Umbilical cord (tissue), 2 donors: ENCODE data around the gene SMCO3. TPM values are rescaled to one million over a fixed set of nuclear protein-coding genes. Genes with fewer than 3 reads are reported as not detected.
A peak's percentile ranks its signal among the peaks of the same experiment; 100 is the strongest.

Experiments used
- DNase-seq: peaks from one replicate; pipeline ENCODE4 v3.0.0-alpha.2; 2015; ENCODE audit warnings: low spot score
- total RNA-seq: library from RNA; depleted of rRNA; stranded (reverse); fragments of >200 nt; gene quantifications from one replicate; pipeline ENCODE4 v1.2.3, GENCODE V29; 2014; ENCODE audit warnings: low replicate concordance; ENCODE audit not compliant: insufficient read depth

Gene SMCO3
- total RNA-seq, 1 donor from 2014 or later: 18.5 TPM

DNA sequence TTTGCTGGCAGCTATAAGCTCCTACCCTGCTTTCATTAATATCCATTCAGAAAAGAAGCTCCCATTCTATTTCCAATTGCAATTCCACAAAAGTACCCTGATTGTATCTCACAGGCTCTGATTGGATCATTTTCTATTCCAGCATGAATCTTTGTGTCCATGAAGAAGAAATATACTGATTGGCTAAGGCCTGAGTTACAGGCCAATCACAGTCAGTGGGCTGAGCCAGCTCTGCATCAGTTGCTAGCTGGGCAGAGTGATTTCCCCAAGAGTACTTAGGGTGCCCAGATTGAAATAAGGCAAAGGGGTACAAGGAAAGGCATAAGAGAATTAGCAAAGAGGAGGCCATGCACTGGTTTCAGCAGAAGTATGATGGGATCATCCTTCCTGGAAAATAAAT, 14.9 kb upstream of the SMCO3 start:
- no peak for DNase-seq

DNA sequence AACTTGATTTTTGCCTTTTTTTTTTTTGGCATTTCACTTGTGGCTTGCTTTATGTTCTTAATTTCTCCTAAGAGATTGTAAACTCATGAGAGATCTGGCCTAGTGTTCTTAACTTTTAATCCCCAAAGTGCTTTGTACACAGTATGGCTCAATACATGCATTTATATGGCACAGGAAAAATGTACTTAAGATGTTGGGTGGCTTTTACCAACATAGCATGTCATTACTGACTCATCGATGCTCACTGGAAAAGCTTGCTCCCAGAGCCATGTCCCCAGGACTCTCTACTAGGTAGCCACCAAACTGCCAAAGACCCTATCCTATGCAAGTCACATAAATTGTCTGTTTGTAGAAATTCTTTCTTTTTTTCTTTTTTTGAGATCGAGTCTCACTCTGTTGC, 13.1 kb upstream of the SMCO3 start:
- DNase-seq: no peak

DNA sequence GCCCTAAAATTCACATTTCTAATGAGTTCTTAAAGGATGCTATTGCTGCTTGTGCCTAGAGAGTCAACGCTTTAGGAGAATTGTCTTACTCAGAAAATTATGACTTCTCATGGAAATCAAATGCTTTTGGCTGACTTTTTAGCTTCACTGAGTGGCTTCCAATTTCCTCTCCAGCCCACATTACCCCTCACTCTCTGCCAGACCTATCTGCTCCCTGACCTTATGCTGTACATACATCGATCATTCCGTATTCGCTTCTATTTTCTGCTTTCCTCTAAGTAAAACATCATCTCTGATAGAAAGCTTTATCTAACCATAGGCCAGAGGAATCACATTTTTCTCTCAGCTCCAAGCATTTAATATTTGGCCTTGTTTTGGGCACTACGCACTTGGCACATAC, 12.5 kb upstream of the SMCO3 start:
- no peak for DNase-seq

DNA sequence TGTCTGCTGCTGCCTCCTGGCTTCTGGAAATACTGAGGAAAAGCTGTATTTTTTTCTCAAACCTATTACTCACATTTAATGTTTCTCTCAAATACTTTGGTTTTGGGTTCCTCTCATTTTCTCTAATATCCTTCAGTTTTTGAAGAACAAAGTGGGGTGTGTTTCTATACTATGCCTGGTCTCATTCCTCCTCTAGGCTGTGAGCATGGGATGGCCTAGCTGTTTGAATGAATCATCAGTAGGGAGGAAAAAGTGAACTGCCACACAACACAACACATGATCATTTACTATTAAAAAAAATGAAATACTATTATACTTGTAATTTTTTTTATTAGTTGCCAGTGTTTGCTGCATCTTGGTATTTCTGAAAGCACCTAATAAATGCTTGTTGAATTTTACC, 11.3 kb upstream of the SMCO3 start:
- DNase-seq: no peak

DNA sequence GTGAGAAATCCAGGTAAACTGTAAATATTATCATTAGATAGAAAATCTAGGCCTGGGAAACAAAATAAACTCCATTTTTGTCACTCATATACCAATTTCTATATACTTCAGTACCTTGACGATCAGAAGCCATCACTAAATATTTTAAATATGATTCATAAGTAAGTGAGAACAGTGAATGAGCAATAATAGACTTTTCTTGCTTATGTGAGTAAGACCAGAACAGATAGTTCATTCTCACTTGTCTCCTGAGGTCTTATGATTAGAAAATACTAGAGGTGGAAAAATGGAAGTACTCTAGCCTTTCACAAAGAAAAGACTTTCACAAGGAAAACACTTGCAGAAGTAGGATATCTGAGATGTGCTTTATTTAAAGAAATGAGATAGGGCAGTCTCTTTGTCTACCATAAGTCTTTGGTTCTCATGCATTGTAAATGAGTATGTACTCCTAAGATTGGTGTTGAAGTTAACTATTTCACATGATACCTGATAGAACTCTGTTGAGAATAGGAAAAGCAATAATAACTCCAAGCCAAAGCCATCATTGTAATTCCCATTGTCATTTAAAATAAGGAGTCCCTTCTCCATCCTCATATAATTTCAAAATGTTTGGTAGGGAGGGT, 10.1 kb upstream of the SMCO3 start:
- DNase-seq: no peak

DNA sequence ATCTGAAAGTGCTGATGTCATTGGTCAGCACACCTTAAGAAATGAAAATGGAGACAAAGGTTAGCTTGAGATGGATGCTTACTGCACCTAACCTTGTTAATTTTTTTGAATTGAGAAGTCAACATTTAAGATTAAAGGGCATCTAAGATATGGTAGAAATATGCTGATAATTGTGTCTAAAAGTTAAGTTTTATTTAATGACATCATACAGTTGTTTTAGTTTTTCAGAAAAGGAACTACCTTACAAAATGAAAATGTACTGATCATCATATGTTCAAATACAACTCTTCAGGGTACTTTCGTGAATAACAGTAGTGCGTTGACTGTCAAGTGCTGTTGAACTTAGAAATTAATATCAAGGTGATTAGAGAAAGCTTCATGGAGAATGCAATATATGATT, 2.5 kb downstream of the SMCO3 start:
- no peak for DNase-seq

DNA sequence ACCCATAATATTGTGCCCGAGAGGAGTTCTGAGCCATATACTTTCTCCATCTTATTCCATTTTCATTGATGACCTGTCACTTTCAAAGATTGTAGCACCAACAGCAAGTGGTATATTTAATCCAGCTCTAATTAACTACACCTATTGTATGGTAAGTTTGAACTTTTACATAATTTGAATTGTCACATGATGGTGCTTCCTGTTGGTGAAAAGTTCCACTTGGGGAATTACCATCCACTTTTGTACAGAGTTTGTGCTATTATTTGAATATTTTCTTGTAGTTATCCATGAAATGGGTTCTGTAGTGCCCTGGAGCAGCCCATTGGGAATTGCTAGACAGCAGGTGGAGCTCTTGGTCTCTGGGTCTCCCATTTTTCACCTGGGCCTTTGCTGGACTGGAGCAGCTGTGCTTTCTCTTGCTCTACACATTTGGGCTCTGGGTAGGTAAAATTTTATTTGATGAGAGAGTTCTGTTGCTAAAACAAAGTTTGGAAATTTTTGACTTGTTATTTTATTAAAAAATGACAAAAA, 3.0 kb downstream of the SMCO3 start:
- no peak for DNase-seq

DNA sequence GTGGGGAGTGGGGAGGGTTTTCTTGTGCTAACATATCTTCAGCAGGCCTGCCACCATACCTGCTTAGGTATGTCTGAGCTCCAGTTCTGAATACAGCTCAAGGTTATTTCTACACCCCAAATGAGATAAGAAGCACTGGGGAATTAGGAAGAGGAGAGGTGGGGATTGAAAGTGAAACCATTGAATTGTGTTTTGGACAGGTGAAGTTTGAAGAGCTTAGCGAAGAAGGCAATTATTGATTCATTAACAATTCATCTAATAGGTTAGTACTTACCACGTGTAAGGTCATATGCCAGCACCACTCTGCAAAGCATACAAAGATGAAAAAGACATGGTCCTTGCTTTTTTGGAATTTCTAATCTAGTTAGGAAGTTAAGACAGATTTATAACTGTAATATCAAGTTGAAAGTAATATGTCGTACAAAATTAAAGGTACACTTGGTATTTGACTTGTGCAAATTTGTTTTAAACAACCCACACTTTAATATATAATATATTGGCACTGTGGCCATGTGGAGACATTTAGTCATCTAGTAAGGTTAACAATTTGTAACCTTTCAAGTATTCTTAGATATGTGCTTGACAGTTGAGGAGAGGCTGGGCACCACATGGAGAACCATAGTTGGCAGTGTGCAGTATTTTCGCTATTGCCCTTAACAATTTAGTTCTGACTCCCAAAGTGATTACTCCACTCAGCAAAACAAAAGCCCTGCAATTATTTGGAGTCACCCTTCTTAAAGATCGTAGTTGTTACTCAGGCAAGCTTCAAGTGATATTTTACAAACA, 3.6 kb downstream of the SMCO3 start:
- DNase-seq: no peak

DNA sequence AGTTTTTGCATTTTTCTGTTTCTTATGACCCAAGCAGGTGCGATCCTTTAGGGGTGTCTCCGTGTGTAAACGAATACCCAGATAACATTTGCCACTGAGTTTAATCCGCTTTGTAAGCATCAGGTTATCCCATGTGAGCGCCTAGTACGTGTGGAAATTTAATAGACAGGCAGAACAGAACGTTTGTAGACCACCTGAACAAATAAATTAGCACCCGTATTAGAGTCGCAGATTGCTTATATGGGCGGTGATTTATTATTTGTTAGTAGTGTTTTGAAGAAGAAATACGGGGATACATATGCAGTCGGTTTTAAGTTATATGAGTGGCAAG, 10.2 kb downstream of the SMCO3 start:
- no peak for DNase-seq

DNA sequence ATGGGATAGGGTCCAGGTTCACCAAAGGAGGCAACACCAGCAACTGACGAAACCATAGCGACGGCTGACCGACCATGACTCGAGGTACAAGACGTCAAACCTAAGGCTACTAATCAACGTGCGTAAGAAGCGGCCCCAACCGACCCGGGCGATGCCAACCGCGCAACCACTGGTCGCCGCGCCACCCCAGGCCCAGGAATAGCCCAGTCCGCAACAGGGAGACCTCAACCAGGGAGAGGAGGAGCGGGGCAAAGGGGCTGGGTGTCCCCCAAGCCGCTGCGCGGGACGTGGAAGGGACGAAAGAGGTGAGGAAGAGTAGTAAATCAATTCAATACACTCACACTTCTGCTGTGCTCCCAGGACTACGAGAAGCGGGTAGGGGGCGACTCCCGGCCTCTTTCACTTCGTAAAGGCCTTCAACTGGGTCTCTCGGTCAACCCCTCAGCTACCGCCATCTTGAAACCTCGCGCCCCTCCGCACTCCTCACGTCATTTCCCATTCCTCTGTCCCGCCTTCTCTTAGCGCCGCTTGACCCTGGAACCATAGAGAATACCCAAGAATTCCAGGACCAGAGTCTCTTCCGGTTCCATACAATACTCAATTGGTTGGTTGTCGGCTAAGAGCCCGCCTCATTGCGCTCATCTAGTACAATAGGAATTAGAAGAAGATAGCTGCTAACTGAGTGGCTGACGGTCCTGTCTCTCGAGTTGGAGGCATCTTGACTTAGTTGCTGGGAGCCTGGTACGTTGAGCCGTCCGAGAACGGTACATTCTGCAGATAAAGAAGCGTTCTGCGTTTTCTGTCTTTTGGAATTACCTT, 10.8 kb downstream of the SMCO3 start, which contains the start of the genes C12orf60 and WBP11:
C12orf60 (plus strand) TSS at position 660 of the 819 bp plus-strand sequence. CDS start 19,266 bp downstream, outside the sequence.
WBP11 (minus strand) TSS at position 468 of the 819 bp plus-strand sequence. CDS start 2,095 bp downstream, outside the sequence.
- peak; percentile 100 for DNase-seq

DNA sequence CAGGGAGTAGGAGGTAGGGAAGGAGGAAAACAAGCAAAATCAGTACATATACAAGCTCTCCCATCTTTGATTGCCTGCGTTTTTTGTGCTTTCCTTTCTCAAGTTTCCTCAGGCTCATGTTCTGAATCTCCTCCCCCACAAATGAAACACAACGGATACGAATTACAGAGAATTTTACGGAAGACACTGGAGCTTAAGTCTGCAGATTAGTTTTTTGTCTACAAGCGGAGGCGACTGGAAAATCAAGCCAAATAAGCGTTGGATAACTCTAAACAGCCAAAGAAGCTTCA, 11.3 kb downstream of the SMCO3 start:
- peak; percentile 73 for DNase-seq

DNA sequence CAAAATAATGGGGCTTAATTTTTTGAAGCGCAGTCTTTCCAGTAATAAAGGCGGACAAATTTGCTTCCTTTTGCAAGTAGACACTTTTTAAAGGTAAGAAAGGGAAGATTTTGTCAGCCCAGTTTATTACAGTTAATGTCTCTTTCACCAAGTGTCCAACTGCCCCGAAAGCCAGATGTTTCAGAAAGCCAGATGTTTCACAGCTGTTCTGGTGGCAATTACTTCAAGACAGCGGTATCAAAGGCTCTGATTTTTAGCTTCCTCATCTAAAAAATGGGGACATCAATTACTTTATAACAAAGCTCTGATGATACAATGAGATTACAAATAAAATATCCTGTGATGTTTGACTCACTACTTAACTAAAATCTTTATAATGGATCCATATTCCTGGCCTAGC, 11.7 kb downstream of the SMCO3 start:
- DNase-seq: no peak

DNA sequence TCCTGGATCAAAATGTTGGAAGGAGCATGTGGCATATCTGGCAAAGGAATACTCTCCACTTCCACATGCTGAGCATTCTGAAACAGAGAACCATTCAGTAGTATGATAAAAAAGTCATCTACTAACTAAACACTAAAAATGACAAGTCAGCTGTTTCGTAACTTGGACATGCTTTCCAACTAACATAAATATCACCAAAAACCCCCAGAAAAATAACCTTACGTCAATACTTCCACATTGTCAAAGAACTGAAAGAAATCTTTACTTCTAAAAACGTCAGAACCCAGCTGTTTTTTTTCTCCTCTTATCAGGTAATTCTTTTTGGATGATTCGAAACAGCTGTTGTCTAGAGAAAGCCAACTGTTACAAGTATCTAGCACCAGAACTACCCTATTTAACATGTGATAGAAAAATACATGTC, 18.9 kb downstream of the SMCO3 start:
- DNase-seq: peak; percentile 37

DNA sequence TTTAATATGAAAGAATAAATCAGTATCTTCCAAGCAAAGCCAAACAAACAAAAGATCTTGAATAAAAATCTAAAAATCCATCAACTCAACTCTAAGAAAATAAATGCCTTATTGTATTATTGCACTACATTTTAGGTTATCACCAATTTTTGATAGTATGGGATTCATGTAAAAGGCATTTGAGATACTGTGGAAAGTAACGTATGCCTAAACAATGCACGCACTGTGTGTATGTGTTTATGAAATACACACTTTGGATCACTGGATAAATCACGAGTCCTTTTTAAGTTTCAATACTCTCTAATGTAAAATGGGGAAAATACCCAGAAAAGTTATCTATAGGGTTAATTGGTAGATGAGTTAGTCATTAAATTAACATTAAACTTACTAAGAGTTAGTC, 28.4 kb downstream of the SMCO3 start:
- DNase-seq: no peak

DNA sequence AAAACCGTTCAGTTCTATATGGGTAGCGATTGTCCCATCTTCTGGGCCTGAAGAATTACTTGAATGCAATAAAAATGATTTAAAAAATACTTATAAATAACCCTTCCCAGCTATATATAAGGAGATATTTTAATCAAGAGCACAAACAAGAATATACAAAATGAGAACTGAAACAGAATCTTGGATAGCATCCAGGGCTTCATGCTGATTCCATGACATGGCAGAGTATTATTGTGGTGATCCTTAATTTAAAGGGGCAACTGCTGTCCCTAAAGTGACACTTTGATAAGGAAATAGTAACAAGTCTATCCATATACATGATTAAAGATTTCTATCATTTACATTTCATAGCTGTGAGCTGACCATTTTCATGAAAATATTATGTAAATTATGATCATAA, 29.5 kb downstream of the SMCO3 start:
- no peak for DNase-seq

DNA sequence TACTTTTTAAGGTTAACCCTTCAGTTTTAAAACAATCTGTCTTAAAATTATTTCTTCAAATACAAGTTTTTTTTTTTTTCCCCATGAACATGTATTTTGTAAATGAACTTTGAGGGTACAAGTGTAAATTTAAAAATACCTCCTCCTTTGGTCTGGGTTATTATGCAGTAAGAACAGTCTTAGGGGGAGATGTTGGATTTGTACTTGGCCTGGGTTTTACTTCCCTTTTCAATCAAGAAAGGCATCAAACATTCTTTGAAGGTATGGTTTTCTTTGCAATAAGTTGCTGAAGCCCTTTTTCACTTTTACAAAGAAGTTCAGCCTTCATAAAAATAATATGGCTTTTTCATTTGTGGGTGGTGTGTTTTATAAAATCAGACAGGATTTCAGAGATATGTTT, 31.2 kb downstream of the SMCO3 start:
- DNase-seq: no peak

DNA sequence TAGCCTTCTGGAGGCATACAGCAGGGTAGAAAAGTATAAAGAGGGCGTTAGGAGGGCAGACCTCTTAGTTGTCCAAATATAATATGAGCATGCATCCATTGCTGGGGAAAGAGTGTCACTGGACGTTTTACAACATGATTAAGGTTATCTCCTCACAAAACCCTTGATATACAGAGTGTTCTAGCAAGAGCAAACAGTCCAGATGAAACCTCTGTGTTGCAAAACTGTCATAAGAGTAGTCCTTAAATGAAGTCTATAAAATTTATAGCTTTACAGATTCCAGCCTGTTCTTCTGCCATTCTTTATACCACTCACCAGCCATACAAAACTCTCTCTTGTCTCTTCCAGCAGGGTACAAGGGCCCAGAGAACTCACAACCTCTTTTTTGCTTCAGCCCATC, 32.4 kb downstream of the SMCO3 start:
- no peak for DNase-seq

DNA sequence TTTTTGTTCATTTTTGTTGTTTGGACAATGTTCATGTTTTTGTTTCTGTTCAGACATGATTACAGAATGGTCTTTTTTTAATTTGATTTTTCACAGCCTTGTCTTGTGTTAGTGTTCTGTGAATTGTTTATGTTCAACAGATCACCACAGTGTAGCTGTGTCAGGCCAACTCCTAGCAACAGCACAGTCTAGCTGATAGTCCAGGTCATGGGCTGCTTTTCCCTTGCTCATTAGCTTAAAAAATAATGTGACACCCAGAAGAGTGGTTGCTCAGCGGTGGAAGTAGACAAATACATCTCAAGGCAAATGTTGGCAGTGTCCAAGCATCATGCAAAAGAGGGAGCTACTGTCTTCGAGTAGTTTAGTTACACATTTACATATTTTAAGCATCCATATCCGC, 33.1 kb downstream of the SMCO3 start:
- DNase-seq: no peak

DNA sequence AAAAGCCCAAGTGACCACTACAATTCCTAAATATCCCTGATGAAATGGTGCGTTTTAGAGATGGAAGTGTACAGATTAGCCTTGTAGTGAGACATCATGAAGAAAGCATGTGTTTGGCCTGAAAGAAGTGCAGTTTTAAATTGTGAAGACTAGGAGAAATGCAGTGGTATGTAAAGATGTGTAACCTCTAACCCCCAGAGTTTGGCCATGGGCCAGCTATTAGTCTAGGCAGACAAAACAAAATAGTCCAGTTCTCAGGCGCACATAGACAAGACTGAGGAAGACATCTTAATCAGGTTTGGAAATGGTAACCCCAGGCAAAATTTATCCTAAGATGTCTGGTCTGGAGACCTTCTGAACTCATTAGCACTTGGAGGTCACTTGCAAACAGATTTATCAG, 34.1 kb downstream of the SMCO3 start:
- DNase-seq: no peak

DNA sequence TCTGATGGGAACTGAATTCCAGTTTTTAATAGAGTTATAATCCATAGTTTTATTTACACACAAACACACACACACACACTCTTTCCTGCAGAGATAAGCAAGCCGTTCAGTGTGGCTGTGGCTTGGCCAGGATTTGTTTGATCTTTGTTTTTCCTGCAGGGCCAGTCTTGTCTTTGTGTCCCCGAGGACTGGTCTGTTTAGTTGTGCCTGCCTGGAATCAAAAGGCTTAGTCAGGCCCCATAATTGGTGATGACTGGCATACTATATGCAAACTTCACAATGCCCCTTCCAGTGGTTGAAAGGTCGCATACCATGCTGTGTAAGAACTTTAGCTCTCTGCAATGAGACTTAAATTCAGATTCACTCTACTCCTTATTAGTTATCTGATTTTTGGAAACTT, 36.7 kb downstream of the SMCO3 start:
- no peak for DNase-seq

DNA sequence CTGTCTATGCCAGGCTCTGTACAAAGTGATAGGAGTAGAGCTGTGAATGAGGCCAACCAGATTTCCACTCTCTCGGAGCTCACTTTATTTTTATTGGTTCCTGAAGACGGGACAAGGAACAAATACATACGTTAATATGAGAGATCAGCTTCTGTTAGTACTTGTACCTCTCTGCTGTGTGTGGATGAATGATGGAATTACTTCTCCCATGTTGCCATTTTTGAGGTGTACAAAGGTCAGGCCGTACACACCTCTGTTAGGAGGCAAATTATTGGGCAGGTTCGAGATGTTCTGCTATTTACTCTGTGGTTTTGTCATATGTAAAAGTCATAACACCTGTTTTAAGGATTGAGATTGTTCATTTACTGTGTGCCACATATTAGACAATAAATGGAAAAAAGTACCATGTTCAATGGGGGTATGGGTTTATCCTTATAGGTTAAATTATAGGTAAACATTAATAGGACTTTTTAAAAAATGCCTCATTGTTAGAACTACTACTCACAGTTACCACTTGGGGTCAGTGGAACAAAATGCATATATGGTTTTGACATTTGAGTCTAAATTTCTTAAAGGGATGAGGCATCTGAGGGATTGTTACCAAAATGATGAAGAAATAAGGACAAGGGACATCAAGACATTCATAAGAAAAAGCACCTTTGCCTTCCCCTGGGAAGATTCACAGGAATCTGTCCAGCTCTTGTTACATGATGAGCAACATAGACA, 37.6 kb downstream of the SMCO3 start:
- peak; percentile 50 for DNase-seq

DNA sequence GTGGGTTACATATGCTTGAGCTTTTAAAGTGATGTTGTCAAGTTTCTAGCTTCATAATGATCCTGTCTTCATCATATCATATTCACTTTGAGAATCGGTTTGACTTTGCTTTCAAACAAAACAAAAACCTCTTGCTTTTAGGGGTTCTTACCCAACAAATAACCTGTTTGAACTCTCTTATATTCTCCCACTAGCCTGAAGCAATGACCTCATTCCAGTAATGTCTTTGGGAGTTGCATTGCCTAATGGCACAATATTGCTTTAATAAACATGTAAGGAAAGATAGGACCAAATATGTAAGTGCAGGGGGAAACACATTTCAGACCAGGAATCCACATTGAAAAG, 38.4 kb downstream of the SMCO3 start:
- no peak for DNase-seq
